HL-60 (cell line): ENCODE measurements around the gene UNKL.

Experiments used
- DNase-seq, 2 experiments: peaks; one replicate each; pipeline ENCODE4 v3.0.0-alpha.2; 2010 to 2020; ENCODE audit warnings: low read depth in 1 of 2, low spot score in 1 of 2
- H3K27ac ChIP-seq: fragments of 250-450 bp; sonication (Bioruptor Pico); replicated peaks from 2 replicates; pipeline ENCODE4 v1.5.1; 2020; ENCODE audit warnings: mild to moderate bottlenecking, moderate library complexity
- H3K27me3 ChIP-seq: fragments of 250-450 bp; sonication (Bioruptor Pico); 2 replicates; pipeline ENCODE4 v1.5.1; 2021; ENCODE audit warnings: mild to moderate bottlenecking, moderate library complexity; ENCODE audit not compliant: insufficient read depth, poor library complexity, severe bottlenecking
- H3K4me3 ChIP-seq: replicated peaks from 2 replicates; pipeline ENCODE4 v1.5.1; 2011; ENCODE audit warnings: mild to moderate bottlenecking, control low read depth, low read length; ENCODE audit not compliant: insufficient read depth
- CTCF ChIP-seq: IDR thresholded peaks from one replicate; pipeline ENCODE4 v1.5.1; 2011; ENCODE audit warnings: low read length, control low read depth, inconsistent platforms; ENCODE audit not compliant: insufficient read depth
- GABPA ChIP-seq: IDR thresholded peaks from 2 replicates; pipeline ENCODE4 v1.6.1; 2012; ENCODE audit warnings: low read depth
- POLR2AphosphoS5 ChIP-seq: IDR thresholded peaks from 2 replicates; pipeline ENCODE4 v1.6.1; 2012; ENCODE audit warnings: low read depth
- SPI1 ChIP-seq: IDR thresholded peaks from 2 replicates; pipeline ENCODE4 v1.6.1; 2012; ENCODE audit warnings: low read depth, mild to moderate bottlenecking, borderline replicate concordance
- TF ChIP-seq, protein P1 (sequence below): IDR thresholded peaks from 2 replicates; pipeline ENCODE4 v1.6.1; 2012; ENCODE audit warnings: low read depth; ENCODE audit not compliant: insufficient replicate concordance

The UNKL gene

GRCh38 chr16:1401061-1401757, 13.3 kb downstream of the UNKL start:
- DNase-seq: no peak
- Histone ChIP-seq H3K27ac (no peak overlapping the region), H3K4me3 (no peak overlapping the region), H3K27me3 (no peaks in the 10 kb centered on the region)
- TF ChIP-seq CTCF: no peak
- TF ChIP-seq, protein P1, sequence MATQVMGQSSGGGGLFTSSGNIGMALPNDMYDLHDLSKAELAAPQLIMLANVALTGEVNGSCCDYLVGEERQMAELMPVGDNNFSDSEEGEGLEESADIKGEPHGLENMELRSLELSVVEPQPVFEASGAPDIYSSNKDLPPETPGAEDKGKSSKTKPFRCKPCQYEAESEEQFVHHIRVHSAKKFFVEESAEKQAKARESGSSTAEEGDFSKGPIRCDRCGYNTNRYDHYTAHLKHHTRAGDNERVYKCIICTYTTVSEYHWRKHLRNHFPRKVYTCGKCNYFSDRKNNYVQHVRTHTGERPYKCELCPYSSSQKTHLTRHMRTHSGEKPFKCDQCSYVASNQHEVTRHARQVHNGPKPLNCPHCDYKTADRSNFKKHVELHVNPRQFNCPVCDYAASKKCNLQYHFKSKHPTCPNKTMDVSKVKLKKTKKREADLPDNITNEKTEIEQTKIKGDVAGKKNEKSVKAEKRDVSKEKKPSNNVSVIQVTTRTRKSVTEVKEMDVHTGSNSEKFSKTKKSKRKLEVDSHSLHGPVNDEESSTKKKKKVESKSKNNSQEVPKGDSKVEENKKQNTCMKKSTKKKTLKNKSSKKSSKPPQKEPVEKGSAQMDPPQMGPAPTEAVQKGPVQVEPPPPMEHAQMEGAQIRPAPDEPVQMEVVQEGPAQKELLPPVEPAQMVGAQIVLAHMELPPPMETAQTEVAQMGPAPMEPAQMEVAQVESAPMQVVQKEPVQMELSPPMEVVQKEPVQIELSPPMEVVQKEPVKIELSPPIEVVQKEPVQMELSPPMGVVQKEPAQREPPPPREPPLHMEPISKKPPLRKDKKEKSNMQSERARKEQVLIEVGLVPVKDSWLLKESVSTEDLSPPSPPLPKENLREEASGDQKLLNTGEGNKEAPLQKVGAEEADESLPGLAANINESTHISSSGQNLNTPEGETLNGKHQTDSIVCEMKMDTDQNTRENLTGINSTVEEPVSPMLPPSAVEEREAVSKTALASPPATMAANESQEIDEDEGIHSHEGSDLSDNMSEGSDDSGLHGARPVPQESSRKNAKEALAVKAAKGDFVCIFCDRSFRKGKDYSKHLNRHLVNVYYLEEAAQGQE: no peak

DNA sequence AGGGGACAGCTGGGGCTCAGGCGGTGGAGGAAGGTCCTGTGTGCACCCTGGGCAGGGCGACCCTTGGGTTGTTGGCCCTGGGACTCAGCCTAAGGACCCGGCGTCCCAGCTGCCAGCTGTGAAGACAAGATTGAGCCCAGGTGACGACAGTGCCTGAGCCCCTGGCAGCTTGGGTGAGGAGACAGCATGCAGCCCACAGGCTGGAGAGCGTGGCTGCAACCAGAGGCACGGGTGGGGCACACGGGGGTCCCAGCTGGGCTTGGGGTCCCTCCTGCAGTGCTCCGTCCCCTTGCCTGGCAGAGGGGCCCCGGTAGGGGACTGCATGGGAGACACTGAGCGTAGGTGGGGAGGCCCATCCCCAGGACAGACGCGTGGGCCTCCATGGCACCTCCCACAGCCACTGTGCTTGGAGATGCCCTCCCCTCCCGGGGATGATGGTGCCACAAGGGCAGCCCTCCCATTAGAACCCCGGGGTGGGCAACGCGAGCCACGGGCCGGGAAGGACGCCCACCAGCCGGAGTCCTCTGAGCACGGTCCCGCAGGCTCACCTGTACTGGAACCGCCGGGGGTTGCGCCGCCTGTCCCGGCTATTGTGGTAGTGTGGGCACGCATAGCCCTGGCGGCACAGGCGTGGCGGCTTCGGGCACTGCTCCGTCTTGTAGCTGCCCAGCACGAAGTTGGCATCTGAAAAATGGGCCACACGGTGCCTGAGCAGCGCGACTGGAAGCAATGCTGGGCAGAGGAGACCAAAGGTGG, 15.5 kb downstream of the UNKL start:
- Histone ChIP-seq H3K27ac (no peak overlapping the region), H3K27me3 (no peaks in the 10 kb centered on the region), H3K4me3 (no peak overlapping the region)
- no peak for DNase-seq
- TF ChIP-seq SPI1 (no peak), POLR2AphosphoS5 (no peak), GABPA (no peak)

DNA sequence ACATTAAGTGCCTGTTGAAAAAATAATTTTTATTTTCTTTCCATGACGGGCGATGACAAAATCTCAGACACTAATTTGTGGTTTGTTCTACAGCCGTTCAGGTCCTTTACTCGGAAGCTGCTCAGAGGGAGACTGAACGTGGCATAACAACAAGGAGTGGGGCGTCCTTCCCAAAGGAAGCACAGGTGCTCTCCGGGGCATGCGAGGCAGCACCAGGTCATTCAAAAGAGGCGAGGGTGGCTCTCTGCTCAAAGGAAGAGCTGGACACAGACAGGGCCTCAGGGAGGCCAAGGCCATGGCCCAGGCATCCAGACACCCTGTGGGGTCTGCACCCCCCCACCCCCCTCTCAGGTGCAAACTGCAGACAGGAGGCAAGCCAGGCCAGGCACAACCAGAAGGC, 16.2 kb downstream of the UNKL start:
- Histone ChIP-seq H3K27me3 (no peaks in the 10 kb centered on the region), H3K27ac (no peak overlapping the region), H3K4me3 (no peak overlapping the region)
- TF ChIP-seq, protein P1: no peak
- no peak for TF ChIP-seq SPI1
- no peak for TF ChIP-seq GABPA
- TF ChIP-seq POLR2AphosphoS5: no peak
- no peak for TF ChIP-seq CTCF
- DNase-seq: no peak

- DNase-seq: no peak
- no peak overlapping the region for H3K27ac ChIP-seq
- TF ChIP-seq SPI1 (no peak), GABPA (no peak)
Observed at GRCh38 chr16:1397779-1398178, 16.7 kb downstream of the UNKL start.

More at GRCh38 chr16:1397779-1398178, 16.7 kb downstream of the UNKL start:
- Histone ChIP-seq H3K4me3 (no peak overlapping the region), H3K27me3 (no peaks in the 10 kb centered on the region)
